Cerebellar nuclear complex (tissue), 1 donor: ENCODE measurements around the gene MCFD2.
A peak's percentile ranks its signal among the peaks of the same experiment; 100 is the strongest.
"Not testable (repeated sequence)": the region's sequence is repeated elsewhere in the genome, so short reads cannot be mapped to it uniquely, and the experiment has no call there.

Experiments
- DNase-seq, 2 experiments: peaks; one replicate each; lab custom pipeline; 2025; lab: John Stamatoyannopoulos, UW

MCFD2 gene

GRCh38 chr2:46937471-46937901 is 21.9 kb upstream of the MCFD2 start:
- DNase-seq, result no peak

DNA sequence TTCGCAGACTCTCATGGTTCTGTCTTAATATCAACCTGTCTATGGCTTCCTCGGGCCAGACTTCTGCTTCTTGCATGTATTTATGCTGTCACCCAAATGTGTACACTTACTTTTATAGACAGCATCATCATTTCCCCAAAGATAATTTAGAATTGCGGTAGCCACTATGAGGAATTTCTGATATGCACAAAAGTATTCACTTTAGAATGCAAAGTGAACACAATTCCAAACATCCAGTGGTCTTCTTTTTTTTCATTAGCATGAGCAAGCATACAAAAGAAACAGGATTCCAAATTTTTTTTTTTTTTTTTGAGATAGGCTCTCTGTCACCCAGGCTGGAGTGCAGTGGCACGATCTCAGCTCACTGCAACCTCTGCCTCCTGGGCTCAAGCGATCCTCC is 21.0 kb upstream of the MCFD2 start:
- no peak for DNase-seq

DNA sequence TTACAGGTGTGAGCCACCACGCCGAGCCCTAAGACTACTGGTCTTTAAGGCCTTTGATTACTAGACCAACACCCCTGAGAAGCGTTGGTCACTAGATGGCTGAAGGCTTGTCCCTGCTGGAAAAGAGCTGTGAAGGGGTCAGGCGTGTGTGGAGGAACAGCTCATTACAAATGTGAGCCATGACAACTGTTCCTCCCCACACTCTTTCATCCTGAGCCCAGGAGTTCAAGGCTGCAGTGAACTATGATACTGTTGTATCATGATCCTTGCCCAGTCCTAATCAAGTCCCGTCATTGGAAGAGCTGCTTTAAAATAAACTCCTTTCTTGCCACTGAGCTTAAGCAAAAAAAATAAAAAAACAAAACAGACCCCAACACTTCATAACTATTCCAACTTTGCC is 19.5 kb upstream of the MCFD2 start:
- no peak for DNase-seq

DNA sequence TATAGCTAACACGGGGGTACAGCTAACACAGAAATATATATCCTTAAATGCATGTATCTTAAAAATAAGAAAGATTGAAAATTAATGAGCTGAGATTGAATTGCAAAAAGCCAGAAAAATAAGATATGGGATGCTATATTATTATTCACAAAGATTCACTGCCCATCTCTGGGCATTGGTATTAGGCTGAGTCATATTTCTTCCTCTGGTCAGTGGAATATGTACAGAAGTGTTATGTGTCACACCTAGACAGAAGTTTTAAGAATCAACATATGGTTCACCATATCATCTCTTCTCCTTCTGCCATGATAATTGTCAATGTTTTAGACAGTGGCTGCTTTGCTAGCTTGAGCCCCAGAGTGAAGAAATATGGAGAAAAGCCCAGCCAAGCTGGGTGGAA is 14.0 kb upstream of the MCFD2 start:
- no peak for DNase-seq

GRCh38 chr2:46926863-46927262 is 11.3 kb upstream of the MCFD2 start:
- no peak for DNase-seq

- DNase-seq, result no peak
Measured at GRCh38 chr2:46925474-46926351, 10.1 kb upstream of the MCFD2 start.

DNA sequence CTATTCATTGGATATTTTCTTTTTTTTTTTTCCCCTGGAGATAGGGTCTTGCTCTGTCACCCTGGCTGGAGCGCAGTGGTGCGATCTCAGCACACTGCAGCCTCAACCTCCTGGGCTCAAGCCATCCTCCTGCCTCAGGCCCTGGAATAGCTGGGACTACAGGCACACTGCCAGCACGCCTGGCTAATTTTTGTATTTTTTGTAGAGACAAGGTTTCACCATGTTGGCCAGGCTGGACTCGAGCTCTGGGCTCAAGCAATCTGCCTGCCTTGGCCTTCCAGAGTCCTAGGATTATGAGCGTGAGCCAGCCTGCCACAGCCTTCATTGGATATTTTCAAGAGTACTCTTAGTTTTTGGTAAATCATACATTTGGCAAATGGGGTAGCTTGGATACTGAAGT is 9.0 kb upstream of the MCFD2 start:
- DNase-seq, result no peak

- DNase-seq, result no peak
Measured at GRCh38 chr2:46924038-46924437, 8.4 kb upstream of the MCFD2 start.

GRCh38 chr2:46923041-46923528 is 7.5 kb upstream of the MCFD2 start:
- DNase-seq, result no peak

DNA sequence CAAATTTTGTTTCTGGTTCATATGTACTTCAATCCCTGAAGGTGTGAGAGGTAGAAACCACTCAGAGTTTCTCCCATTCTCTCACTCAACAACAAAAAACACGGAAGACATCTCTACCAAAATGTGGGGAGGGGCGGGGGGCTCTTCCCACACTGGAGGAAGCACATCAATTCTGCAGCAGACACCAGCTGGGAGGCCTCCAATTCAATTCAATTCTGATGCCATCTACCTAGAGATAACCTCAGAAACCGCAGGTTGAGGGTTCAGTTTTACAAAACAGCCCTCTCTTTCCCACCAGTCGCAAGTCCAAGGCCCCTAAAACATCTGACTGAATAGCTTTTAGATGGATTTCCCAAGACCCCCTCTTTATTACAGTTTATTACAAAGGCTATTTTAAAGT is 7.0 kb upstream of the MCFD2 start:
- DNase-seq, result no peak

DNA sequence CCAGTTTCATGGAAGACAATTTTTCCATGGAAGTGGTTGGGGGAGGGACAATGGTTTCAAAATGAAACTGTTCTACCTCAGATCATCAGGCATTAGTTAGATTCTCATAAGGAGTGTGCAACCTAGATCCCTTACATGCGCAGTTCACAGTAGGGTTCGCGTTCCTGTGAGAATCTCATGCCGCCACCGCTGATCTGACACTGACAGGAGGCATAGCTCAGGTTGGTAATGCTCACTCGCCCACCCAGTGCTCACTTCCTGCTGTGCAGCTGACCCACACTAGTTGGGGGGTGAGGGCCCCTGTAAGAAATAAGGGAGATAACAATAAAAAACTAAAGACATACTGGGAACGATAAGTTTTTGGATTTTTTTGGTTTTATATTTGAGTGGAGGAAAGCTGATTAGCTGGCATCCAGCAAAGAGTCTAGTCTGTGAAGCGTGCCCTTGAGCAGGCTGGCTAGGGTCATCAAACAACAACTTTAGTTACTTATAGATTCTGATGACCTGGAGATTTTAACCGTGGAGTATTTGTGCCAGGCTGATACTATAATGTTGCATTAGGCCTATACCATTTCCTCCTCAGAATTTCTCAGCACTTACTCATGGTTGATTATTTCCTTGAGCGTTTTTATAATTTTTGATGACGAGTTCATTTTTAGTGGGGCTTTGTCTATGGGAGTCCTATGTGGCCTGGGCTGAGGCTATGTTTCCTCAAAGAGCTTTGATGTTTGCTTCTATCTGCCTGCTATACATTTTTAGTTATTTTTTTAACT is 6.3 kb upstream of the MCFD2 start:
- DNase-seq, result no peak

DNA sequence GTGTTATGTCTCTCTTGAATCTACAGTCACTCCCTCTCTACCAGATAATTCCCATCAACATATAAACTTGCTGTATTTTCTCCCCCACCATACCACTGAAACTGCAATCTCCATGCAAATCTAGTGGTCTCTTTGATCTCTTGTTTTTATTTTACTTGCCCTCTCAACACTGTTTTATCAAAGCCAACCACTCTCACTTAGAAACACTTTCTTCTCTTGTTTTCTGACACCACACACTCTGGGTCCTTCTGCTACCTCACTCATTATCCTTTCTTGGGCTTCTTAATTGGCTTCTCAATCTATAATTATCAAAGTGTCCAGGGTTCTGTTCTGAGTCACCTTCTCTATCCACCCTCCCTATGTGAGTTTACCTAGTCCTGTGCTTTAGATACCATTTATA is 2.0 kb upstream of the MCFD2 start:
- DNase-seq, result no peak

GRCh38 chr2:46915811-46916630 is 415 bp upstream of the MCFD2 start:
- peak; percentile 48 to 82 for DNase-seq

GRCh38 chr2:46914578-46915230 is 902 bp downstream of the MCFD2 start:
- DNase-seq, result no peak

DNA sequence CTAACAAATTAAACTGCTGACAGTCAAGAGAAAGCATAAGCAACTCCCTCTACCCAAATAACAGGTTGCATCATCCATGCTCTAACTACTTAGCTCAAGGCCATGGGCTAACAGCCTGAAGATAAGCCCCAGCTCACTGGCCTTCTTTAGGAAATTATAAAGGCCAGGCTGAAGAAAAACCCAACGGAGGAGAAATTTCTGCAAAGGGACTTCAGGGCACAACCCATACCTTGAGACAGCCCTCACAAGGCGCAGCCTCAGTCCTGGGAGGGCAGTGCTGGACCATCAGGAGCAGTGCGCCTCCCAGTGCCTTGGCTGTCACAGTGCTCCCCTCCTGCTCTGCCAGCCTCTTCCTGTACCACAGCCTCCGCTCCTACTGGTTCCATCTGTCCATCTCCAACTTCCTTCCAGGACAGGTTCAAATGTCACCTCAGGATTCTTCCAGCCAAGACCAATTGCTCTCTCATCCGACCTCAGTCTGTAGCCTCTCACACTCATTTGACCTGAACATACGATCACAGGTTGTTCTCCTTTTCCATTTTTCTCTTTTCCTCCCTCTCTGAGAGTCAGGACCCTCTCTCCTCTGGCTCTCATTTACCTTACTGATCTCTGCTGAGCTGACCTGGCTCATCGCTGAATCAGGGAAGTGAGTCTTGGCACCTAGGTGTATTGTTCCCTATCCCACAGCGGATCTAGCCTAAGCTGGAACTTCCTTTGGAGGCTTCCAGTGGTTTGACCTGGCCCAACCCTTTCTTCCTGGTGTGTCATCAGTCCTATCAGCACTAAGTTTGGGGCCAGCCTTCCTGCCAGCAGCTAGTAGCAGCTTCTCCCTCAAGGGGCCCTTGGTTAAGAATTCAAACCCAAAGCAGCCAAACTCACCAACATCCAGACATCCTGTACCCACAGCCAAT is 1.9 kb downstream of the MCFD2 start:
- DNase-seq, result no peak

- DNase-seq, result no peak
Measured at GRCh38 chr2:46909771-46910419, 5.7 kb downstream of the MCFD2 start.

- DNase-seq, result no peak
Measured at GRCh38 chr2:46909150-46909549, 6.5 kb downstream of the MCFD2 start.

GRCh38 chr2:46904908-46905678 is 10.5 kb downstream of the MCFD2 start:
- DNase-seq, result not testable (repeated sequence)

DNA sequence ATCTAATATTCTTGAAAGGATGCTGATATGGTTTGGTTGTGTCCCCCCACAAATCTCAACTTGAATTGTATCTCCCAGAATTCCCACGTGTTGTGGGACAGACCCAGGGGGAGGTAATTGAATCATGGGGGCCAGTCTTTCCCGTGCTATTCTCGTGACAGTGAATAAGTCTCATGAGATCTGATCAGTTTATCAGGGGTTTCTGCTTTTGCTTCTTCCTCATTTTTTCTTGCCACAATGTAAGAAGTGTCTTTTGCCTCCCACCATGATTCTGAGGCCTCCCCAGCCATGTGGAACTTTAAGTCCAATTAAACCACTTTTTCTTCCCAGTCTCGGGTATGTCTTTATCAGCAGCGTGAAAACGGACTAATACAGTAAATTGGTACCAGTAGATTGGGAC is 12.6 kb downstream of the MCFD2 start:
- not testable (repeated sequence) for DNase-seq
